C4-2B (cell line): ENCODE measurements around the gene RAB27A.
A peak's percentile ranks its signal among the peaks of the same experiment; 100 is the strongest.

Experiments used
- H3K27ac ChIP-seq: fragments of 450-650 bp; 2 replicates; pipeline ENCODE4 v1.5.1; 2017
- CTCF ChIP-seq: fragments of 450-650 bp; conservative IDR thresholded peaks from 2 replicates; pipeline ENCODE4 v1.5.1; 2017; ENCODE audit warnings: mild to moderate bottlenecking
- ZFX ChIP-seq: fragments of 450-650 bp; IDR thresholded peaks from 2 replicates; pipeline ENCODE4 v1.6.1; 2017

Gene RAB27A

GRCh38 chr15:55289746-55290527 is at the start of gene RAB27A:
RAB27A (minus strand) TSS chr15:55289813; CDS start chr15:55234934, 54,879 bp downstream.
- H3K27ac ChIP-seq, result peak within 1 kb of the TSS; percentile 72
- no peak for TF ChIP-seq CTCF
- TF ChIP-seq ZFX, result no peak

- no peak overlapping the region for H3K27ac ChIP-seq
- no peak for TF ChIP-seq ZFX
- TF ChIP-seq CTCF, result no peak
Measured at GRCh38 chr15:55337160-55337559, 47.5 kb upstream of the RAB27A start.

DNA sequence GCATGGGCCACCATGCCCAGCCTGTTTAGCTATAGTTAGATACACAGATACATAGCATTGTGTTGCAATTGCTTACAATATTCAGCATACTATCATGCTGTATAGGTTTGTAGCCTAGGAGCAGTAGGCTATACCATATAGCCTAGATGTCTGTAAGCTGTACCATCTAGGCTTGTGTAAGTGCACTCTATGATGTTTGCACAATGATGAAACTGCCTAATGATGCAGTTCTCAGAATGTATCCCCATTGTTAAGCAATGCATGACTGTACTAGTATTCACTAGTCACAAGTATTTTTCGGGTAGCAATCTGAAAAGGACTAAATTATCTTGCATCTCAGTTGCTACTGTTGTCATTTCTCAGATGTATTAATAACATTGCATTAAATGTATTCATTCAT is 45.4 kb upstream of the RAB27A start:
- TF ChIP-seq CTCF (no peak), ZFX (no peak)

GRCh38 chr15:55334371-55334770 is 44.8 kb upstream of the RAB27A start:
- TF ChIP-seq CTCF, result no peak
- no peak for TF ChIP-seq ZFX

More for the DNA sequence above, 45.4 kb upstream of the RAB27A start:
- H3K27ac ChIP-seq, result no peak overlapping the region

GRCh38 chr15:55327387-55327786 is 37.8 kb upstream of the RAB27A start:
- TF ChIP-seq CTCF (no peak), ZFX (no peak)
- H3K27ac ChIP-seq, result no peak overlapping the region

More at GRCh38 chr15:55334371-55334770, 44.8 kb upstream of the RAB27A start:
- no peak overlapping the region for H3K27ac ChIP-seq

GRCh38 chr15:55322467-55322866 is 32.9 kb upstream of the RAB27A start:
- TF ChIP-seq ZFX (no peak), CTCF (no peak)
- H3K27ac ChIP-seq, result no peak overlapping the region

- TF ChIP-seq ZFX (no peak), CTCF (no peak)
- H3K27ac ChIP-seq, result no peak overlapping the region
Measured at GRCh38 chr15:55320963-55321362, 31.4 kb upstream of the RAB27A start.
